GM18505 (cell line): ENCODE measurements around the gene SORCS3.

ENCODE experiments used
- ATAC-seq: cut with Tn5 transposase; IDR thresholded peaks from one replicate; pipeline ENCODE4 v1.9.1; 2021; ENCODE audit not compliant: unreplicated experiment
- POLR2A ChIP-seq: IDR thresholded peaks from 4 replicates; pipeline ENCODE4 v1.6.1; 2011; ENCODE audit warnings: borderline replicate concordance; ENCODE audit not compliant: insufficient read depth, insufficient read length; ENCODE audit errors: extremely low read depth

Gene SORCS3

GRCh38 chr10:104767282-104767681 lies 126.2 kb downstream of the SORCS3 start:
- no peak for ATAC-seq
- no peak for TF ChIP-seq POLR2A

DNA sequence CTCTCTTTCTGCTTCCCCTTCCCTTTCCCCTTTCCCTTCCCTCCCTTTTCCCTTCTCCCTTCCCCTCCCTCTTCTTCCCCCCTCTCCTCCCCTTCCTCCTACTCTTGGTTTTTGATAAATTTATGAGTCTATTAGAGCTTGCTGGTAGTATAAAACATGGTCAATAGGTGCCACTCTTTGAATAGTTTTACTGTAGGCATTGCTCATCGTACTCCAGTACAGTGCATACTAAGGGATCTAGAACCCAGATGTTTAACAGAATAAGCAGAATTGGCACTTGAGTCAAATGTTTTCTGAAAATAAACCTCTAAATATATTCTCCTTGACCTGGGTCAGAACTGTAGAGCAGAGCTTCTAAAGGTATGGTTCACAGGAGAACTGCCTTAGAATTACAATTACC lies 126.7 kb downstream of the SORCS3 start:
- no peak for TF ChIP-seq POLR2A
- no peak for ATAC-seq

DNA sequence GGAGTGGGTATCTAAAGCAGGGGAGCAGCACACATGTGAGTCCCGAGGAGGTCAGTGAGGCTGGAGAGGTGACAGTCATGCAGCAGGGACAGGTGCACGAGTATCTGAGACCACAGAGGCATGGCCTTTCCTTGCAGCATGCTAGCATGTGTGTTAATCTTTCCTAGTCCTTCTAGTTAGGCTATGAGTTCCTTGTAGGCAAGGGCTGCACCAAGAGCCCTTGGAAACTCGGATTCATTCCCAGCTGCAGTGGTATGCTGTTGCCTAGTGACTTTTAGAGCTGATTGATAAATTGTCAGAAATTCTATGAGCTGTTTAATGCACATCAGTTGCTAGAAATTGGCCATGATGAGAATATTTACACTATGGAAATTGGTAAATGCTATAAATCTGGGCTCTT lies 132.0 kb downstream of the SORCS3 start:
- no peak for TF ChIP-seq POLR2A
- ATAC-seq, result no peak

DNA sequence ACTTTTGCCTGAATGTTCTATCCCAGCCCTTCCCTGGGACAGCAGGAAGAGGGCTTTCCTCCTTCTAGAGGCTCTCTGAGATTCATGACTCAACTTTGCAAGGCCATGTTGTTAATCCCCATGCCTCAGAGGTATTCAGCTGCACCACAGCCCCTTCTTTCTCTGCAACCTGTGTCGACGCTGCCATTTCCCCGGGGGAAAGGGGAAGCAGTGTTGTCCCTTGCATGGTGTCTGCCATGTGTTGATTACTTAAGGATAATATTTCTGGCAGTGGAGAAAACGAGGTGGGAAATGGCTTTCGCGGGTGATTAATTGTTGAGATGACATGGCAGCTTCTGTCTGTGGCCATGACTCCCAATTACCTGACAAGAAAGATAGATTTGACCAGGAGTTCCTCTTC lies 133.1 kb downstream of the SORCS3 start:
- no peak for ATAC-seq
- TF ChIP-seq POLR2A, result no peak

GRCh38 chr10:104777086-104777799 lies 136.2 kb downstream of the SORCS3 start:
- ATAC-seq, result no peak

DNA sequence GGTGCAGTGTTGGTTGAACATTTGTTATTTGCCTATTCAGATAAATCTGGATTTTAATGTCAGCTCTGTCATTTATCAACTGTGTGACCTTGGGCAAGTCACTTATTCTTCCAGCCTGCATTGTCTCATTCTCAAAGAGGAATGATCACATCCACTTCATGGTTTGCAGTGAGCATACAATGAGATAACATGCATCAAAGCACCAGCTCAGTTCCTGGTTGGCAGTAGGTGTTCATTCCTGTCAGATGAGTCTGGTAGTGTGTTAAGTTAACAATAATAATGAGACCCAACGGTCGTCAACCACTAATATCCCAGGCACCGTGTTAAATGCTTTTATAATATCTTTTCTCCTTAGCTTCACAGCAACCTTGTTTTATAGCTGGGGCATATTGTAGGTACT lies 137.3 kb downstream of the SORCS3 start:
- no peak for ATAC-seq
- no peak for TF ChIP-seq POLR2A

More at GRCh38 chr10:104777086-104777799, 136.2 kb downstream of the SORCS3 start:
- no peak for TF ChIP-seq POLR2A

- no peak for ATAC-seq
- no peak for TF ChIP-seq POLR2A
Observed at GRCh38 chr10:104779701-104780100, 138.6 kb downstream of the SORCS3 start.

- ATAC-seq, result no peak
- TF ChIP-seq POLR2A, result no peak
Observed at GRCh38 chr10:104780165-104780564, 139.1 kb downstream of the SORCS3 start.

- no peak for TF ChIP-seq POLR2A
- ATAC-seq, result no peak
Observed at GRCh38 chr10:104780946-104781595, 140.0 kb downstream of the SORCS3 start.

- TF ChIP-seq POLR2A, result no peak
- ATAC-seq, result no peak
Observed at GRCh38 chr10:104784452-104784851, 143.4 kb downstream of the SORCS3 start.

GRCh38 chr10:104791471-104791870 lies 150.4 kb downstream of the SORCS3 start:
- no peak for ATAC-seq
- TF ChIP-seq POLR2A, result no peak

GRCh38 chr10:104795411-104795810 lies 154.3 kb downstream of the SORCS3 start:
- TF ChIP-seq POLR2A, result no peak
- ATAC-seq, result no peak

DNA sequence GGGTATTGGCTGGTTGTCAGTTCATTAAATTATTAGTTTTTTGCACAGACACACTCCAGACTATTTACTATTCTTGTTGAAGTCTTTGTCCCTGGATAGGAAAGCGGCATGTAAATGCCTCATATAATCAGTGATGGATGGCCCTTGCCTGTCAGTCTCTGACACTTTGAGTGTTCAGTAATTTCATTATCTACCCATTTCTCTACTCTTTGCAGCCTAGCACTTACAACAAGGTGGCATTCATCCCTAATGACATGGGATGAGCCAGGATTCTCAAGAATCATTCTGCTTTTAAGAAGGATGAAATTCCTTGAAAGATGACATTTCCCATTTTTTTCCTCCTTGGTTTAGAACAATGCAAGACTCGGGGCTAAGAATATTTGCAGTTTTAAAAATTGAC lies 155.7 kb downstream of the SORCS3 start:
- TF ChIP-seq POLR2A, result no peak
- ATAC-seq, result no peak

DNA sequence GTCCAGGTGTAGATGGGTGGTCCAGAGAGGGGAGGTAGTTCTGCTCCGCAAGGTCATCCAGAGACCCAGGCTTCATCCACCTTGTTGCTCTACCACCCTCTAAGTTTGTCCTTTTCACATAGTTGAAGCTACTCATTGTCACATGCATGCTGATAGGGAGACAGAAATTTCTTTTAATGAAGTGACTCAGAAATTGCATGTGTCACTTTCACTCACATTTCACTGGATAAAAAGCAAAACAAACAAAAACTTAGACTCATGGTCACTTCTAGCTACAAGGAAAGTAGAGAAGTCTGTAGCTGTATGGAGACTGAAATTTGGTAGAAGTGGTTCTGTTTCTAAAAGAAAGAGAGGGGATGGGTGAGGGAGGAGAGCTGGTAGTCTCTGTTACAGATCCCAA lies 161.9 kb downstream of the SORCS3 start:
- no peak for TF ChIP-seq POLR2A
- ATAC-seq, result no peak
